ENCODE data around the gene APC.

DNA sequence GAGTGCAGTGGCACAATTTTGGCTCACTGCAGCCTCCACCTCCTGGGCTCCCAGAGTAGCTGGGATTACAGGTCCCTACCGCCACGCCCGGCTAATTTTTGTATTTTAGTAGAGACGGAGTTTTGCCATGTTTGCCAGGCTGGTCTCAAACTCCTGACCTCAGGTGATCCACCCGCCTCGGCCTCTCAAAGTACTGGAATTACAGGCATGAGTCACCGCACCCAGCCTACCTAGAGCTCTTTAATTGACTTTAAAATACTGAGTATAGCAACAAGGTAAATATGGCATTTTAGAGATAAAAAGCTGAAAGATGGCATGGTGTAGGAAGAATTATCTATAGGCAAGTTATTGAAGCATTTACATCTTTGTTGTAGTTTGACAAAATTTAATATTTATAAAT, 21.0 kb downstream of the APC start:
- TF ChIP-seq, protein P1, sequence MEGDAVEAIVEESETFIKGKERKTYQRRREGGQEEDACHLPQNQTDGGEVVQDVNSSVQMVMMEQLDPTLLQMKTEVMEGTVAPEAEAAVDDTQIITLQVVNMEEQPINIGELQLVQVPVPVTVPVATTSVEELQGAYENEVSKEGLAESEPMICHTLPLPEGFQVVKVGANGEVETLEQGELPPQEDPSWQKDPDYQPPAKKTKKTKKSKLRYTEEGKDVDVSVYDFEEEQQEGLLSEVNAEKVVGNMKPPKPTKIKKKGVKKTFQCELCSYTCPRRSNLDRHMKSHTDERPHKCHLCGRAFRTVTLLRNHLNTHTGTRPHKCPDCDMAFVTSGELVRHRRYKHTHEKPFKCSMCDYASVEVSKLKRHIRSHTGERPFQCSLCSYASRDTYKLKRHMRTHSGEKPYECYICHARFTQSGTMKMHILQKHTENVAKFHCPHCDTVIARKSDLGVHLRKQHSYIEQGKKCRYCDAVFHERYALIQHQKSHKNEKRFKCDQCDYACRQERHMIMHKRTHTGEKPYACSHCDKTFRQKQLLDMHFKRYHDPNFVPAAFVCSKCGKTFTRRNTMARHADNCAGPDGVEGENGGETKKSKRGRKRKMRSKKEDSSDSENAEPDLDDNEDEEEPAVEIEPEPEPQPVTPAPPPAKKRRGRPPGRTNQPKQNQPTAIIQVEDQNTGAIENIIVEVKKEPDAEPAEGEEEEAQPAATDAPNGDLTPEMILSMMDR (IDR thresholded peaks at IDR 0.05), result no peak
- TF ChIP-seq POLR2A (IDR thresholded peaks at IDR 0.05) (no peak), EP300 (IDR thresholded peaks at IDR 0.05) (no peak), POLR2AphosphoS5 (IDR thresholded peaks at IDR 0.05) (no peak)

All from stomach (tissue), 4 donors.